Astrocyte (in vitro differentiated cells and primary cell): ENCODE data around the gene TFIP11. TPM values are rescaled to one million over a fixed set of nuclear protein-coding genes. Genes with fewer than 3 reads are reported as not detected.

ENCODE experiments used
- DNase-seq: peaks from one replicate; pipeline ENCODE4 v3.0.0-alpha.2; 2010; ENCODE audit warnings: low read depth
- FAIRE-seq: peaks from 2 replicates; lab custom pipeline; 2011; peaks lifted over from hg19 to GRCh38; lab: Jason Lieb, UNC
- H2AFZ ChIP-seq: 2 replicates; pipeline ENCODE4 v1.6.0; 2012; ENCODE audit warnings: low read depth, low read length, inconsistent platforms
- H3K27ac ChIP-seq: 2 replicates; pipeline ENCODE4 v1.5.1; 2011; ENCODE audit warnings: low read depth, low read length, inconsistent platforms
- H3K27me3 ChIP-seq: 2 replicates; pipeline ENCODE4 v1.6.0; 2011; ENCODE audit warnings: low read length, inconsistent platforms; ENCODE audit not compliant: insufficient read depth
- H3K36me3 ChIP-seq: 2 replicates; pipeline ENCODE4 v1.5.1; 2011; ENCODE audit warnings: low read length, inconsistent platforms; ENCODE audit not compliant: insufficient read depth
- H3K4me1 ChIP-seq: 2 replicates; pipeline ENCODE4 v1.5.1; 2011; ENCODE audit warnings: low read length, inconsistent platforms; ENCODE audit not compliant: insufficient read depth
- H3K4me2 ChIP-seq: 2 replicates; pipeline ENCODE4 v1.6.0; 2012; ENCODE audit warnings: low read length, inconsistent platforms
- H3K4me3 ChIP-seq: 2 replicates; pipeline ENCODE4 v1.5.1; 2011; ENCODE audit warnings: low read depth, mild to moderate bottlenecking, low read length, inconsistent platforms; ENCODE audit not compliant: insufficient read depth
- H3K79me2 ChIP-seq: 2 replicates; pipeline ENCODE4 v1.6.0; 2012; ENCODE audit warnings: mild to moderate bottlenecking, low read length, inconsistent platforms; ENCODE audit not compliant: insufficient read depth
- H3K9ac ChIP-seq: 2 replicates; pipeline ENCODE4 v1.6.0; 2012; ENCODE audit warnings: mild to moderate bottlenecking, low read length, inconsistent platforms
- H3K9me3 ChIP-seq: 2 replicates; pipeline ENCODE4 v1.5.1; 2012; ENCODE audit warnings: low read depth, mild to moderate bottlenecking, low read length, inconsistent platforms; ENCODE audit not compliant: insufficient read depth
- H4K20me1 ChIP-seq: 2 replicates; pipeline ENCODE4 v1.6.0; 2012; ENCODE audit warnings: low read length, inconsistent platforms; ENCODE audit not compliant: insufficient read depth
- H3K27ac Mint-ChIP-seq: one replicate; pipeline ENCODE4 v1.8.0; 2021; ENCODE audit warnings: mild to moderate bottlenecking, mixed read lengths; ENCODE audit not compliant: unreplicated experiment
- H3K27me3 Mint-ChIP-seq: one replicate; pipeline ENCODE4 v1.8.0; 2021; ENCODE audit warnings: low read depth, mixed read lengths; ENCODE audit not compliant: unreplicated experiment
- H3K36me3 Mint-ChIP-seq: one replicate; pipeline ENCODE4 v1.8.0; 2021; ENCODE audit warnings: low read depth, mixed read lengths; ENCODE audit not compliant: unreplicated experiment
- H3K4me1 Mint-ChIP-seq: one replicate; pipeline ENCODE4 v1.8.0; 2021; ENCODE audit warnings: low read depth, mixed read lengths; ENCODE audit not compliant: unreplicated experiment
- H3K4me3 Mint-ChIP-seq: one replicate; pipeline ENCODE4 v1.8.0; 2021; ENCODE audit warnings: mild to moderate bottlenecking, moderate library complexity, mixed read lengths; ENCODE audit not compliant: unreplicated experiment
- H3K9me3 Mint-ChIP-seq: one replicate; pipeline ENCODE4 v1.8.0; 2021; ENCODE audit warnings: mild to moderate bottlenecking, mixed read lengths; ENCODE audit not compliant: unreplicated experiment
- EZH2 ChIP-seq: IDR thresholded peaks from 2 replicates; pipeline ENCODE4 v1.6.1; 2012; ENCODE audit warnings: mild to moderate bottlenecking, low read length, inconsistent platforms; ENCODE audit not compliant: insufficient read depth
- total RNA-seq: library from RNA; stranded (reverse); gene quantifications from 2 replicates; pipeline ENCODE4 v1.2.1, GENCODE V29; 2021
- TF ChIP-seq, protein P1 (sequence below): IDR thresholded peaks from 2 replicates; pipeline ENCODE4 v1.5.1; 2011; ENCODE audit warnings: low read depth, mild to moderate bottlenecking, inconsistent platforms, low read length, moderate library complexity; ENCODE audit not compliant: insufficient read depth

The TFIP11 gene
- total RNA-seq, 1 donor from 2014 or later, result 36.9 TPM

GRCh38 chr22:26527574-26528465 is 15.5 kb upstream of the TFIP11 start:
- no peak for FAIRE-seq
- peaks cover 2% of the 10 kb centered on the region for H4K20me1 ChIP-seq
- no peaks in the 10 kb centered on the region for H3K27me3 Mint-ChIP-seq

GRCh38 chr22:26527167-26527566 is 14.9 kb upstream of the TFIP11 start:
- H3K36me3 Mint-ChIP-seq, result peaks cover 13% of the 10 kb centered on the region
- Histone ChIP-seq H3K4me3 (no peak overlapping the region), H3K9me3 (no peaks in the 10 kb centered on the region), H3K79me2 (no peaks in the 10 kb centered on the region), H3K27ac (no peak overlapping the region), H4K20me1 (no peaks in the 10 kb centered on the region), H2AFZ (no peak overlapping the region), H3K4me1 (no peaks in the 10 kb centered on the region), H3K4me2 (no peak overlapping the region), H3K9ac (no peak overlapping the region), H3K27me3 (no peaks in the 10 kb centered on the region), H3K36me3 (peaks cover 27% of the 10 kb centered on the region)
- no peak overlapping the region for H3K27ac Mint-ChIP-seq
- no peak for TF ChIP-seq EZH2
- H3K4me1 Mint-ChIP-seq, result peaks cover 3% of the 10 kb centered on the region
- DNase-seq, result no peak
- H3K27me3 Mint-ChIP-seq, result no peaks in the 10 kb centered on the region
- no peaks in the 10 kb centered on the region for H3K9me3 Mint-ChIP-seq
- no peak for FAIRE-seq
- no peak overlapping the region for H3K4me3 Mint-ChIP-seq

More at GRCh38 chr22:26527574-26528465, 15.5 kb upstream of the TFIP11 start:
- DNase-seq, result no peak
- no peak overlapping the region for H3K4me2 ChIP-seq
- H3K27me3 ChIP-seq, result no peaks in the 10 kb centered on the region
- H3K9me3 ChIP-seq, result no peaks in the 10 kb centered on the region
- H3K27ac ChIP-seq, result no peak overlapping the region
- Mint-ChIP-seq H3K4me3 (no peak overlapping the region), H3K9me3 (no peaks in the 10 kb centered on the region), H3K4me1 (peaks cover 3% of the 10 kb centered on the region), H3K27ac (no peak overlapping the region), H3K36me3 (peaks cover 18% of the 10 kb centered on the region)
- H3K9ac ChIP-seq, result no peak overlapping the region
- peaks cover 2% of the 10 kb centered on the region for H3K4me1 ChIP-seq
- H2AFZ ChIP-seq, result no peak overlapping the region
- H3K79me2 ChIP-seq, result no peaks in the 10 kb centered on the region
- TF ChIP-seq EZH2, result no peak
- TF ChIP-seq, protein P1, sequence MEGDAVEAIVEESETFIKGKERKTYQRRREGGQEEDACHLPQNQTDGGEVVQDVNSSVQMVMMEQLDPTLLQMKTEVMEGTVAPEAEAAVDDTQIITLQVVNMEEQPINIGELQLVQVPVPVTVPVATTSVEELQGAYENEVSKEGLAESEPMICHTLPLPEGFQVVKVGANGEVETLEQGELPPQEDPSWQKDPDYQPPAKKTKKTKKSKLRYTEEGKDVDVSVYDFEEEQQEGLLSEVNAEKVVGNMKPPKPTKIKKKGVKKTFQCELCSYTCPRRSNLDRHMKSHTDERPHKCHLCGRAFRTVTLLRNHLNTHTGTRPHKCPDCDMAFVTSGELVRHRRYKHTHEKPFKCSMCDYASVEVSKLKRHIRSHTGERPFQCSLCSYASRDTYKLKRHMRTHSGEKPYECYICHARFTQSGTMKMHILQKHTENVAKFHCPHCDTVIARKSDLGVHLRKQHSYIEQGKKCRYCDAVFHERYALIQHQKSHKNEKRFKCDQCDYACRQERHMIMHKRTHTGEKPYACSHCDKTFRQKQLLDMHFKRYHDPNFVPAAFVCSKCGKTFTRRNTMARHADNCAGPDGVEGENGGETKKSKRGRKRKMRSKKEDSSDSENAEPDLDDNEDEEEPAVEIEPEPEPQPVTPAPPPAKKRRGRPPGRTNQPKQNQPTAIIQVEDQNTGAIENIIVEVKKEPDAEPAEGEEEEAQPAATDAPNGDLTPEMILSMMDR, result no peak
- H3K4me3 ChIP-seq, result no peak overlapping the region
- H3K36me3 ChIP-seq, result peaks cover 27% of the 10 kb centered on the region

DNA sequence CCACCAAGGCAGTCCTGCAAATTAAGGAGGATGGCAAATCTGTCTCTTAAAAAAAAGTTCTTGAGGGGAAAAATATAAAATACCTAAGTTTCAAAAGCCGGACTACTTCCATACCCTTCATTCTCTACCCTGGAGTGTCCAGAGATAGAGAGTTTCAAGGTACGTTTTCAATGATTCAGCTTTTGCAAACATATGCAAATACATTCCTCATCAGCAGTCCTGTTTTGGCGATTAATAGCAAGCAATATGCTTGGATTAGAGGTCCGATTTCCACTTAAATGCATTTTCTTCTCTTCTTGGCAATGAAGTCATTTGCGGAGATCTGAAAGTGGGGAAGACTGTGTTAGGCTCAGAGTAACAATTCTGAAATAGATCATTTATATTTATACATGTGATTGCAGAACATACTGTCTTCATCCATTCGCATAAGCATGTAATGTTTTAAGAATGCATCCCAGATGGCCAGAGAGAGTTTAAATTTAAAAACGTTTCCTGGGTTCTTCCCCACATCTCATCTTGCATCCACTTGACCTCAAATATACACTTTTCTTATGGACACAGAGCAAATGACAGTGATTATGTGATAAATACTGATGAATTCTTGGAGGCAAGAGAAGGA is 13.8 kb upstream of the TFIP11 start:
- DNase-seq, result no peak
- peaks cover 17% of the 10 kb centered on the region for H3K36me3 ChIP-seq
- no peak for FAIRE-seq
- TF ChIP-seq, protein P1, result no peak
- no peak for TF ChIP-seq EZH2
- no peaks in the 10 kb centered on the region for H3K27me3 ChIP-seq
- H3K9ac ChIP-seq, result no peak overlapping the region
- H4K20me1 ChIP-seq, result no peaks in the 10 kb centered on the region
- no peaks in the 10 kb centered on the region for H3K9me3 ChIP-seq
- H3K27ac ChIP-seq, result no peak overlapping the region
- no peak overlapping the region for H3K4me3 ChIP-seq
- Mint-ChIP-seq H3K9me3 (no peaks in the 10 kb centered on the region), H3K27me3 (no peaks in the 10 kb centered on the region), H3K4me1 (peaks cover 3% of the 10 kb centered on the region), H3K27ac (no peak overlapping the region), H3K36me3 (peaks cover 15% of the 10 kb centered on the region), H3K4me3 (no peak overlapping the region)
- no peak overlapping the region for H3K4me2 ChIP-seq
- no peaks in the 10 kb centered on the region for H3K79me2 ChIP-seq
- H3K4me1 ChIP-seq, result no peaks in the 10 kb centered on the region
- no peak overlapping the region for H2AFZ ChIP-seq
